Calu3 (cell line): Measurements from ENCODE around the gene ACKR1. TPM values are rescaled to one million over a fixed set of nuclear protein-coding genes. Genes with fewer than 3 reads are reported as not detected.

Experiments
- BruUV-seq: library from RNA; stranded (reverse); fragments of 400-500 nt; replicated peaks from 2 replicates; lab custom pipeline; 2021; lab: Mats Ljungman, UMichigan
- CTCF ChIA-PET: fragments of 300-600 bp; sonication (Branson Sonifier 250); formaldehyde crosslinking; loops from one replicate; lab custom pipeline; 2022; ENCODE audit warnings: antibody characterized with exemption; lab: Charles Lee
- DNase-seq: peaks from one replicate; pipeline ENCODE4 v3.0.0; 2022
- H3K27ac Mint-ChIP-seq: one replicate; pipeline ENCODE4 v1.8.0; 2022; ENCODE audit warnings: mixed read lengths; ENCODE audit not compliant: unreplicated experiment
- H3K27me3 Mint-ChIP-seq: one replicate; pipeline ENCODE4 v1.8.0; 2022; ENCODE audit warnings: mixed read lengths; ENCODE audit not compliant: unreplicated experiment
- H3K36me3 Mint-ChIP-seq: one replicate; pipeline ENCODE4 v1.8.0; 2022; ENCODE audit warnings: mild to moderate bottlenecking, moderate library complexity, mixed read lengths; ENCODE audit not compliant: insufficient read depth, unreplicated experiment
- H3K4me1 Mint-ChIP-seq: one replicate; pipeline ENCODE4 v1.8.0; 2022; ENCODE audit warnings: mild to moderate bottlenecking, low read depth, mixed read lengths; ENCODE audit not compliant: unreplicated experiment
- H3K4me3 Mint-ChIP-seq: one replicate; pipeline ENCODE4 v1.8.0; 2022; ENCODE audit warnings: mild to moderate bottlenecking, low read depth, moderate library complexity, mixed read lengths; ENCODE audit not compliant: unreplicated experiment
- H3K9me3 Mint-ChIP-seq: one replicate; pipeline ENCODE4 v1.8.0; 2022; ENCODE audit warnings: low read depth, mixed read lengths; ENCODE audit not compliant: unreplicated experiment
- CTCF ChIP-seq: fragments of 200-600 bp; IDR thresholded peaks from one replicate; pipeline ENCODE4 v1.8.0; 2022; ENCODE audit warnings: antibody characterized with exemption; ENCODE audit not compliant: unreplicated experiment
- intact Hi-C: fragments of 100-400 bp; cut with micrococcal nuclease; formaldehyde crosslinking; loops from one replicate; pipeline ENCODE4 v1.10.0; 2022; ENCODE audit not compliant: unreplicated experiment
- total RNA-seq: library from RNA; stranded (reverse); gene quantifications from 2 replicates; pipeline ENCODE4 v1.2.3, GENCODE V29; 2022

ACKR1 gene
- total RNA-seq, 1 experiment from 2014 or later, result not detected

- no peak for DNase-seq
- no peak overlapping the region for H3K4me3 Mint-ChIP-seq
- intact Hi-C loops, result no loop called here
- peaks cover 93% of the 10 kb centered on the region for H3K27me3 Mint-ChIP-seq
- BruUV-seq, result no TSS peak
- no peaks in the 10 kb centered on the region for H3K9me3 Mint-ChIP-seq
- TF ChIP-seq CTCF, result no peak
- CTCF ChIA-PET, result interaction anchor here (1.8 kb wide), 1 partner anchor 10 kb away, joined by 5 read pairs; no protein-coding TSS in a partner anchor
- H3K4me1 Mint-ChIP-seq, result no peaks in the 10 kb centered on the region
- H3K36me3 Mint-ChIP-seq, result no peaks in the 10 kb centered on the region
- no peak overlapping the region for H3K27ac Mint-ChIP-seq
These were observed 16.9 kb upstream of the ACKR1 start for GRCh38 chr1:159187647-159188374.

GRCh38 chr1:159188375-159188788 is 16.3 kb upstream of the ACKR1 start:
- H3K9me3 Mint-ChIP-seq, result no peaks in the 10 kb centered on the region
- H3K27me3 Mint-ChIP-seq, result peaks cover 93% of the 10 kb centered on the region
- TF ChIP-seq CTCF, result no peak
- H3K4me3 Mint-ChIP-seq, result peak overlapping the region; percentile 13
- CTCF ChIA-PET, result interaction anchor here (1.8 kb wide), 1 partner anchor 10 kb away, joined by 5 read pairs; no protein-coding TSS in a partner anchor
- no TSS peak for BruUV-seq
- intact Hi-C loops, result no loop called here
- H3K36me3 Mint-ChIP-seq, result peaks cover under 1% of the 10 kb centered on the region
- H3K4me1 Mint-ChIP-seq, result no peaks in the 10 kb centered on the region
- no peak overlapping the region for H3K27ac Mint-ChIP-seq
- peak; percentile 20 for DNase-seq

- no peaks in the 10 kb centered on the region for H3K9me3 Mint-ChIP-seq
- peaks cover 99% of the 10 kb centered on the region for H3K27me3 Mint-ChIP-seq
- no peaks in the 10 kb centered on the region for H3K4me1 Mint-ChIP-seq
These were observed 14.2 kb upstream of the ACKR1 start for GRCh38 chr1:159190441-159190840.

GRCh38 chr1:159196543-159196942 is 8.1 kb upstream of the ACKR1 start:
- H3K27ac Mint-ChIP-seq, result no peak overlapping the region
- H3K4me1 Mint-ChIP-seq, result no peaks in the 10 kb centered on the region
- DNase-seq, result no peak
- intact Hi-C loops, result no loop called here
- H3K9me3 Mint-ChIP-seq, result no peaks in the 10 kb centered on the region
- no TSS peak for BruUV-seq
- CTCF ChIA-PET, result interaction anchor here (0.9 to 1.9 kb wide), 6 partner anchors 12 to 64 kb away, joined by 3 to 8 read pairs (median 4); no protein-coding TSS in a partner anchor
- H3K36me3 Mint-ChIP-seq, result peaks cover 6% of the 10 kb centered on the region
- H3K27me3 Mint-ChIP-seq, result peaks cover 93% of the 10 kb centered on the region
- peak; percentile 25 for TF ChIP-seq CTCF
- H3K4me3 Mint-ChIP-seq, result no peak overlapping the region

More at GRCh38 chr1:159190441-159190840, 14.2 kb upstream of the ACKR1 start:
- no TSS peak for BruUV-seq
- peaks cover 6% of the 10 kb centered on the region for H3K36me3 Mint-ChIP-seq
- no peak for DNase-seq
- intact Hi-C loops, result no loop called here
- CTCF ChIA-PET, result no interaction called here
- no peak for TF ChIP-seq CTCF
- no peak overlapping the region for H3K27ac Mint-ChIP-seq
- no peak overlapping the region for H3K4me3 Mint-ChIP-seq
